ENCODE measurements around the gene CDK5RAP3. TPM values are rescaled to one million over a fixed set of nuclear protein-coding genes. Genes with fewer than 3 reads are reported as not detected.

CDK5RAP3 gene
- total and polyA plus RNA-seq, 2 donors (not counting 3 experiments of a cell fraction or from before 2014, with no cell fraction given) = 109 to 139 TPM

- TF ChIP-seq GATA2 (IDR thresholded peaks at IDR 0.05; ENCODE audit: insufficient read depth, insufficient read length, low read depth, low read length) (no peak), CTCF (IDR thresholded peaks at IDR 0.05; ENCODE audit: extremely low read depth in 1 of 2, insufficient read depth in 1 of 2, low read depth in 1 of 2, low read length in 2 of 2) (no peak), EZH2 (IDR thresholded peaks at IDR 0.05; ENCODE audit: borderline replicate concordance, low read depth, low read length, severe bottlenecking) (no peak), FOS (IDR thresholded peaks at IDR 0.05; ENCODE audit: borderline replicate concordance, insufficient read depth, low read length) (no peak), MAX (IDR thresholded peaks at IDR 0.05; ENCODE audit: insufficient read depth, insufficient read length) (no peak), POLR2A (IDR thresholded peaks at IDR 0.05; ENCODE audit: low read depth, low read length) (no peak), POLR2AphosphoS5 (IDR thresholded peaks at IDR 0.05; ENCODE audit: insufficient read depth, low read depth, low read length) (no peak), MYC (IDR thresholded peaks at IDR 0.05; ENCODE audit: low read depth, low read length) (no peak), JUN (IDR thresholded peaks at IDR 0.05; ENCODE audit: borderline replicate concordance, insufficient read depth, insufficient read length, low read depth) (no peak)
- ChIA-PET POLR2A (interaction anchor here (0.6 kb wide), 1 partner anchor 98 kb away, joined by 3 read pairs; no protein-coding TSS in a partner anchor), CTCF (interaction anchor here (0.6 to 4.5 kb wide), 5 partner anchors 13 to 647 kb away, joined by 3 to 19 read pairs (median 3); partner anchors contain the start of gene PNPO)
- FAIRE-seq (no peak), DNase-seq (ENCODE audit: low read depth, low spot score) (no peak)
- Histone ChIP-seq H3K9ac (replicated peaks; ENCODE audit: extremely low read depth, insufficient read depth, low read length) (no peak overlapping the region), H4K20me1 (replicated peaks; ENCODE audit: control insufficient read depth, extremely low read depth, insufficient read depth, low read length) (no peaks in the 10 kb centered on the region), H3K79me2 (ENCODE audit: control insufficient read depth, insufficient read depth, low read length) (no peaks in the 10 kb centered on the region), H2AFZ (ENCODE audit: low read depth, low read length) (no peak overlapping the region), H3K36me3 (ENCODE audit: control insufficient read depth in 2 of 2, extremely low read depth in 1 of 2, insufficient read depth in 2 of 2, low read length in 2 of 2) (no peaks in the 10 kb centered on the region), H3K9me3 (replicated peaks; ENCODE audit: control insufficient read depth, insufficient read depth, low read length) (no peaks in the 10 kb centered on the region), H3K27me3 (ENCODE audit: control insufficient read depth in 2 of 2, insufficient read depth in 2 of 2, low read length in 2 of 2) (no peaks in the 10 kb centered on the region), H3K9me1 (replicated peaks; ENCODE audit: control insufficient read depth, extremely low read depth, insufficient read depth, low read length) (no peaks in the 10 kb centered on the region), H3K4me2 (ENCODE audit: insufficient read depth, low read length) (no peak overlapping the region), H3K27ac (ENCODE audit: insufficient read depth, low read depth, low read length) (no peak overlapping the region), H3K4me3 (replicated peaks in 1 of 3; ENCODE audit: insufficient read depth in 1 of 3, low read depth in 1 of 3, low read length in 3 of 3) (no peak overlapping the region), H3K4me1 (ENCODE audit: control insufficient read depth, extremely low read depth, insufficient read depth, low read length) (peaks cover 6% of the 10 kb centered on the region)
- dilution Hi-C loops (cut with MboI; ENCODE audit: extremely low pct_ligation_motif_present, low sequenced_read_pairs) = no loop called here
- intact Hi-C loops (cut with micrococcal nuclease) = no loop called here
- BruUV-seq (replicated peaks) = no TSS peak
These were observed 18.2 kb downstream of the CDK5RAP3 start for GRCh38 chr17:47989159-47989558.
